ENCODE data around the gene GALR3. TPM values are rescaled to one million over a fixed set of nuclear protein-coding genes. Genes with fewer than 3 reads are reported as not detected.

Gene GALR3
- total RNA-seq, 1 donor from 2014 or later: not detected

DNA sequence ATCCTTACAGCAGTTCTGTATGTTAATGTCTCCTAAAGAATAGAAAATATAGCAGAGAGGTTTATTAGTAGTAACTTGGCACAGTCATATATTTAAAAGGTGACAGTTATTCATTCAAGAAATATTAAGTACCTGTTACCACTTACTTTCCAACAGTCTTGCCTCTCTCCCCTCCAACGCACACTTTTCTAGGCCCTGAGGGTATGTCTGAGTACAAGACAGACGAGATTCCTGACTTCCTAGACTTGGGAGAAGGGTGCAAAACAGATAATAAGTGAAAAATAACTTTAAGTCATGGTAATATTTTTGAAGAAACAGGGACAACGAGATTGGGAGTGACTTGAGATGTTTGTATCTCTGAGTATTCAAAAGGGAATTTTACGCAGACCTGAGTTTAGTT, 27.6 kb downstream of the GALR3 start:
- Histone ChIP-seq H3K4me1 (peaks cover 17 to 18% of the 10 kb centered on the region in 2 donors), H3K9me3 (no peaks in the 10 kb centered on the region), H3K27me3 (no peaks in the 10 kb centered on the region), H3K27ac (no peak overlapping the region), H3K4me3 (no peak overlapping the region), H3K36me3 (peaks cover 28 to 40% of the 10 kb centered on the region in 2 donors)
- intact Hi-C loops (cut with DNase I): no loop called here
- TF ChIP-seq, protein P1, sequence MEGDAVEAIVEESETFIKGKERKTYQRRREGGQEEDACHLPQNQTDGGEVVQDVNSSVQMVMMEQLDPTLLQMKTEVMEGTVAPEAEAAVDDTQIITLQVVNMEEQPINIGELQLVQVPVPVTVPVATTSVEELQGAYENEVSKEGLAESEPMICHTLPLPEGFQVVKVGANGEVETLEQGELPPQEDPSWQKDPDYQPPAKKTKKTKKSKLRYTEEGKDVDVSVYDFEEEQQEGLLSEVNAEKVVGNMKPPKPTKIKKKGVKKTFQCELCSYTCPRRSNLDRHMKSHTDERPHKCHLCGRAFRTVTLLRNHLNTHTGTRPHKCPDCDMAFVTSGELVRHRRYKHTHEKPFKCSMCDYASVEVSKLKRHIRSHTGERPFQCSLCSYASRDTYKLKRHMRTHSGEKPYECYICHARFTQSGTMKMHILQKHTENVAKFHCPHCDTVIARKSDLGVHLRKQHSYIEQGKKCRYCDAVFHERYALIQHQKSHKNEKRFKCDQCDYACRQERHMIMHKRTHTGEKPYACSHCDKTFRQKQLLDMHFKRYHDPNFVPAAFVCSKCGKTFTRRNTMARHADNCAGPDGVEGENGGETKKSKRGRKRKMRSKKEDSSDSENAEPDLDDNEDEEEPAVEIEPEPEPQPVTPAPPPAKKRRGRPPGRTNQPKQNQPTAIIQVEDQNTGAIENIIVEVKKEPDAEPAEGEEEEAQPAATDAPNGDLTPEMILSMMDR (IDR thresholded peaks at IDR 0.05): no peak
- DNase-seq (ENCODE audit: low spot score in 2 of 2): no peak

DNA sequence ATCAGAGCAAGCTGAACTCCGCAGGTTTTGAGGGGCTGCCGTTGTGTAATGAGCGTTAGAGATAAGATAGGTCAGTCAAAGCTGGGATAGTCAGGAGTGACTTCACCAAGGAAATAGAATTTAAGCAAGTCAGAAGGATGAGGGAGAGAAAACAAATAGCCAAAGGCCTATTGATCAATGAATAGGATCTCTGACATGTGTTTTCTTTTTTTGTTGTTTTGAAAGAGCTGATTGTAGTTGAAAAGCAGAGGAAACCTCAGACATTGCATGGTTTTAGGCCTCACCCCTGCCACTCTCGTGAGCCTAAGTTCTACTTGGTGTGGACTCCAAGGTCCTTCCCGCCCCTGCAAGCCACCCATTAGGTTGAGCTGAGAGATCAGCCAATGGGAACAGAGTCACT, 29.2 kb downstream of the GALR3 start:
- H3K4me3 ChIP-seq: no peak overlapping the region

DNA sequence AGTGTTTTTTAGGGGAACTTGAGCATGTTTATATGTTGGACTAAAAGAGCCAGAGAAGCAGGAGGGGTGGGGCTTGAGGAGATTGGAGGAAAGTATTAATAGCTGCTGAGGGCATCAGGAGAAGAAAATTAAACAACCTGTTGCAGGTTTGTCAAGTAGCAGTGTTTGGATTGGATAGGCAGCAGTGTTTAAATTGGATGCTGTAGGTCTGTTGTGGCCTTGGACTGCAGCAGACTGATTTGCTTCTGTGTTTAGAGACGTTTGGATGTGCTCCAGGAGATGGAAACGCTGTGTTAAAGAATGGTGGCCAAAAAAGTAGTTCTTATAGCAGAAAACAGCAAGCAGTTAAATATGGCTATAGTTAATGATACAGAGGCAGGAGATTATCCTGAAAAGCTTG, 31.8 kb downstream of the GALR3 start:
- no peak for DNase-seq (ENCODE audit: low spot score in 2 of 2)
- Histone ChIP-seq H3K36me3 (peaks cover 55 to 76% of the 10 kb centered on the region in 2 donors), H3K4me1 (peaks cover 10 to 17% of the 10 kb centered on the region in 2 donors), H3K4me3 (no peak overlapping the region), H3K9me3 (no peaks in the 10 kb centered on the region), H3K27ac (no peak overlapping the region), H3K27me3 (no peaks in the 10 kb centered on the region)
- TF ChIP-seq, protein P1 (IDR thresholded peaks at IDR 0.05): no peak
- intact Hi-C loops (cut with DNase I): no loop called here

More for the DNA sequence above, 29.2 kb downstream of the GALR3 start:
- peaks cover 17 to 18% of the 10 kb centered on the region in 2 donors for H3K4me1 ChIP-seq
- TF ChIP-seq, protein P1 (IDR thresholded peaks at IDR 0.05): no peak
- intact Hi-C loops (cut with DNase I): no loop called here
- no peak overlapping the region for H3K27ac ChIP-seq
- H3K36me3 ChIP-seq: peaks cover 43 to 55% of the 10 kb centered on the region in 2 donors
- H3K9me3 ChIP-seq: no peaks in the 10 kb centered on the region
- no peaks in the 10 kb centered on the region for H3K27me3 ChIP-seq
- no peak for DNase-seq (ENCODE audit: low spot score in 2 of 2)

DNA sequence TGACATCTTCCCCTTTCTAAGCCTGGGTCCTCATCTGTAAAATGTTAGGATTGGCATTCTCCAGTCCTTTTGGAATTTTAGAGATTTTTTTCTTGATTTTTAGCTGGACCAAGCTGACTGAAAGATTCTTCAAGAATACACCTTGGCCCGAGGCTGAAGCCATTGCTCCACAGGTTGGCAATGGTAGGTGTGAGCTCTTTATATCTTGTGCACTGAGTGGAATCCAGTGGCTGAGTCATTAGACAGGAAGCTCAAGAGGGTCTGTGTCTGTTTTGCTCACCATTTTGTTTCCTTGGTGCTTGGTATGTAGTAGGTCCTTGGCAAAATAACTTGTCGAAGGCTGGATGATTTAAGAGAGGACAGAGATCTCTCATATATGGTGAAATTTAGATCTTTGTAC, 32.3 kb downstream of the GALR3 start:
- intact Hi-C loops (cut with DNase I): no loop called here
- TF ChIP-seq, protein P1 (IDR thresholded peaks at IDR 0.05): no peak
- Histone ChIP-seq H3K36me3 (peaks cover 56 to 81% of the 10 kb centered on the region in 2 donors), H3K9me3 (no peaks in the 10 kb centered on the region), H3K4me1 (peaks cover 5 to 12% of the 10 kb centered on the region in 2 donors), H3K27ac (no peak overlapping the region), H3K4me3 (no peak overlapping the region), H3K27me3 (no peaks in the 10 kb centered on the region)
- no peak for DNase-seq (ENCODE audit: low spot score in 2 of 2)

DNA sequence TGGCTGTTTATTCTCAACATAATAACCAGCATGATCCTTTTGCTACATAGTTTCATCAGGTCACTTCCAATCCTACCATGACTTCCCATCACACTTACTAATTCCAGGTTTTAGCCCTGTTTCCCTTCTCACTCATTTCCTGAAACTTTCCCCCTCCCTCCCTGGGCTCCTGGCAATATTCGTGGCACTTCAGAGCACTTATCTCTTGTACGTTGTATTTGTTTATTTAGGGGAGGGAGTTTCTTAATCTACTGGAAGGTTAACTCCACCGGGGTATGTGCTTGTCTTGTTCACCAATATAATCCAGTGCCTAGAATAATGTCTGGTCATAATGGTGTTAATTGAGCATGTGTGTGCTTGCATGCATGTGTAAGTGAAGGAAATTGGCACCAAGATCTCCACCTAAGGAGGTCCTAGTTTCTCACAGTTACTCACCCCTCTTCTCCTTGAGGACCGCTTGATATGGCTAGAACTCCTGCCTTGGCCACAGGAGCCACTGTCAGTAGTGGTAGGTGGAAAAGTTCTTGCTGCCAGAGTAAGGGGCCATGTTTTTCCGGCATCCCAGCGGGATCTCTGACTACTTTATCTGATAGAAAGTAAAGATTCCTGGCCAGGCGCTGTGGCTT, 37.7 kb downstream of the GALR3 start:
- no peak overlapping the region for H3K27ac ChIP-seq
- intact Hi-C loops (cut with DNase I): no loop called here
- DNase-seq (ENCODE audit: low spot score in 2 of 2): no peak

More for the DNA sequence above, 37.7 kb downstream of the GALR3 start:
- Histone ChIP-seq H3K9me3 (no peaks in the 10 kb centered on the region), H3K27me3 (no peaks in the 10 kb centered on the region), H3K4me1 (peaks cover 0 to 6% of the 10 kb centered on the region in 2 donors), H3K36me3 (peaks cover 72 to 93% of the 10 kb centered on the region in 2 donors), H3K4me3 (no peak overlapping the region)
- TF ChIP-seq, protein P1 (IDR thresholded peaks at IDR 0.05): no peak
